ENCODE results near the gene AOPEP.

DNA sequence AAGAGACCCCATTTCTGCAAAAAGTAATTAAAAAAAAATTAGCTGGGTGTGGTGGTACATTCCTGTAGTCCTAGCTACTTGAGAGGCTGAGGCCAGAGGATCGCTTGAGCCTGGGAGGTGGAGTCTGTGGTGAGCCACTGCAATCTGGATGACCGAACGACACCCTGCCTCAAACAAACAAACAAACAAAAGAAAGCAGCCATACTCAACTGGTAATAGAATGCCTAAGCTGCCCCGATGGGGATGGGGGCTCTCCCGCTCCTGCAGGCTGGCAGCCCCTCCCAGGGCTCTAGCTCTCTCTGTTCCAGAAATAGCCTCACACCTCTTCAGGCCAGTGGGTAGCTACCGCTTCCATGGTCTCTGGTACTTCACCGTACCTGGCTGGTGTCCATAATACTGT, 349.2 kb downstream of the AOPEP start:
- TF ChIP-seq, protein P1, sequence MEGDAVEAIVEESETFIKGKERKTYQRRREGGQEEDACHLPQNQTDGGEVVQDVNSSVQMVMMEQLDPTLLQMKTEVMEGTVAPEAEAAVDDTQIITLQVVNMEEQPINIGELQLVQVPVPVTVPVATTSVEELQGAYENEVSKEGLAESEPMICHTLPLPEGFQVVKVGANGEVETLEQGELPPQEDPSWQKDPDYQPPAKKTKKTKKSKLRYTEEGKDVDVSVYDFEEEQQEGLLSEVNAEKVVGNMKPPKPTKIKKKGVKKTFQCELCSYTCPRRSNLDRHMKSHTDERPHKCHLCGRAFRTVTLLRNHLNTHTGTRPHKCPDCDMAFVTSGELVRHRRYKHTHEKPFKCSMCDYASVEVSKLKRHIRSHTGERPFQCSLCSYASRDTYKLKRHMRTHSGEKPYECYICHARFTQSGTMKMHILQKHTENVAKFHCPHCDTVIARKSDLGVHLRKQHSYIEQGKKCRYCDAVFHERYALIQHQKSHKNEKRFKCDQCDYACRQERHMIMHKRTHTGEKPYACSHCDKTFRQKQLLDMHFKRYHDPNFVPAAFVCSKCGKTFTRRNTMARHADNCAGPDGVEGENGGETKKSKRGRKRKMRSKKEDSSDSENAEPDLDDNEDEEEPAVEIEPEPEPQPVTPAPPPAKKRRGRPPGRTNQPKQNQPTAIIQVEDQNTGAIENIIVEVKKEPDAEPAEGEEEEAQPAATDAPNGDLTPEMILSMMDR (IDR thresholded peaks at IDR 0.05 in 2 of 3, conservative IDR thresholded peaks at IDR 0.05 in 1 of 3; ENCODE audit: insufficient read depth in 2 of 3, low read depth in 1 of 3, low read length in 3 of 3), result no peak
- no peak for TF ChIP-seq TCF7L2 (IDR thresholded peaks at IDR 0.05; ENCODE audit: low read depth, low read length)
- no peak for TF ChIP-seq JUN (IDR thresholded peaks at IDR 0.05; ENCODE audit: borderline replicate concordance, low read depth, low read length)
- TF ChIP-seq JUN (CRISPR knock-in tag; IDR thresholded peaks at IDR 0.05; ENCODE audit: borderline replicate concordance), result no peak
- no peak for TF ChIP-seq RNF2 (IDR thresholded peaks at IDR 0.05)
- TF ChIP-seq MED1 (CRISPR knock-in tag; IDR thresholded peaks at IDR 0.05; ENCODE audit: borderline replicate concordance), result no peak
- TF ChIP-seq NR1H2 (CRISPR knock-in tag; IDR thresholded peaks at IDR 0.05), result no peak
- no peak for TF ChIP-seq RFX5 (IDR thresholded peaks at IDR 0.05; ENCODE audit: low read depth, low read length)
- TF ChIP-seq ARID2 (IDR thresholded peaks at IDR 0.05), result no peak
- TF ChIP-seq SIX5 (IDR thresholded peaks at IDR 0.05; ENCODE audit: borderline replicate concordance in 1 of 2, insufficient read depth in 1 of 2, low read depth in 1 of 2, low read length in 2 of 2), result no peak
- no peak for TF ChIP-seq HIVEP1 (CRISPR knock-in tag; IDR thresholded peaks at IDR 0.05)
- TF ChIP-seq ATF7 (IDR thresholded peaks at IDR 0.05), result no peak
- no peak for TF ChIP-seq ZNF121 (CRISPR knock-in tag; conservative IDR thresholded peaks at IDR 0.05)
- TF ChIP-seq, protein P2, sequence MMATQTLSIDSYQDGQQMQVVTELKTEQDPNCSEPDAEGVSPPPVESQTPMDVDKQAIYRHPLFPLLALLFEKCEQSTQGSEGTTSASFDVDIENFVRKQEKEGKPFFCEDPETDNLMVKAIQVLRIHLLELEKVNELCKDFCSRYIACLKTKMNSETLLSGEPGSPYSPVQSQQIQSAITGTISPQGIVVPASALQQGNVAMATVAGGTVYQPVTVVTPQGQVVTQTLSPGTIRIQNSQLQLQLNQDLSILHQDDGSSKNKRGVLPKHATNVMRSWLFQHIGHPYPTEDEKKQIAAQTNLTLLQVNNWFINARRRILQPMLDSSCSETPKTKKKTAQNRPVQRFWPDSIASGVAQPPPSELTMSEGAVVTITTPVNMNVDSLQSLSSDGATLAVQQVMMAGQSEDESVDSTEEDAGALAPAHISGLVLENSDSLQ (IDR thresholded peaks at IDR 0.05), result no peak

Data from K562 (cell line).